IMR-90 (cell line): Measurements from ENCODE around the gene OR5C1. TPM values are rescaled to one million over a fixed set of nuclear protein-coding genes. Genes with fewer than 3 reads are reported as not detected.

ENCODE experiments used
- ATAC-seq: fragments of 200-7000 bp; cut with Tn5 transposase; 2 replicates; pipeline ENCODE4 v1.9.1; 2020; ENCODE audit warnings: low read depth, mild to moderate bottlenecking, moderate library complexity
- BruUV-seq: library from RNA; stranded (reverse); fragments of 400-500 nt; replicated peaks from 2 replicates; lab custom pipeline; 2021; lab: Mats Ljungman, UMichigan
- CTCF ChIA-PET: fragments of 300-600 bp; formaldehyde crosslinking; extraction: SDS; loops from one replicate; lab custom pipeline; 2021; ENCODE audit warnings: antibody characterized with exemption; lab: Yijun Ruan, JAX
- POLR2A ChIA-PET: fragments of 300-600 bp; sonication (Branson Sonifier 250); formaldehyde crosslinking; loops from one replicate; lab custom pipeline; 2022; ENCODE audit warnings: antibody characterized with exemption; ENCODE audit not compliant: unreplicated experiment; lab: Charles Lee
- DNase-seq: peaks from one replicate; pipeline ENCODE4 v3.0.0; 2013
- H2AFZ ChIP-seq: replicated peaks from 2 replicates; pipeline ENCODE3; 2013; ENCODE audit warnings: low read length, mild to moderate bottlenecking; ENCODE audit not compliant: poor library complexity
- H2AK5ac ChIP-seq: 2 replicates; pipeline ENCODE4 v1.6.1; 2013; ENCODE audit warnings: low read depth, low read length, inconsistent platforms
- H2AK9ac ChIP-seq: replicated peaks from 2 replicates; pipeline ENCODE3; 2013; ENCODE audit warnings: mild to moderate bottlenecking, low read depth, low read length, moderate library complexity; ENCODE audit not compliant: poor library complexity
- H2BK120ac ChIP-seq: 2 replicates; pipeline ENCODE4 v1.6.1; 2013; ENCODE audit warnings: low read depth, low read length, inconsistent platforms
- H2BK15ac ChIP-seq: 3 replicates; pipeline ENCODE4 v1.6.1; 2013; ENCODE audit warnings: low read depth, low read length, inconsistent platforms
- H2BK20ac ChIP-seq: 2 replicates; pipeline ENCODE4 v1.6.1; 2013; ENCODE audit warnings: low read depth, mild to moderate bottlenecking, inconsistent platforms, low read length, moderate library complexity
- H2BK5ac ChIP-seq: 2 replicates; pipeline ENCODE4 v1.6.1; 2013; ENCODE audit warnings: mild to moderate bottlenecking, low read depth, low read length, inconsistent platforms; ENCODE audit not compliant: poor library complexity, severe bottlenecking
- H3K14ac ChIP-seq: replicated peaks from 2 replicates; pipeline ENCODE4 v1.6.1; 2013; ENCODE audit warnings: low read depth, low read length, inconsistent platforms
- H3K18ac ChIP-seq: 2 replicates; pipeline ENCODE4 v1.6.1; 2013; ENCODE audit warnings: low read depth, low read length, control low read depth
- H3K23ac ChIP-seq: 2 replicates; pipeline ENCODE4 v1.6.1; 2013; ENCODE audit warnings: low read depth, low read length, inconsistent platforms
- H3K27ac ChIP-seq: 2 replicates; pipeline ENCODE4 v1.5.1; 2013; ENCODE audit warnings: mild to moderate bottlenecking, control low read depth, low read length; ENCODE audit not compliant: insufficient read depth
- H3K27me3 ChIP-seq: 2 replicates; pipeline ENCODE4 v1.6.1; 2013; ENCODE audit warnings: low read length; ENCODE audit not compliant: control insufficient read depth, insufficient read depth
- H3K36me3 ChIP-seq: 2 replicates; pipeline ENCODE4 v1.6.1; 2013; ENCODE audit warnings: low read length, mixed read lengths; ENCODE audit not compliant: control insufficient read depth, insufficient read depth
- H3K4ac ChIP-seq: 2 replicates; pipeline ENCODE4 v1.6.1; 2013; ENCODE audit warnings: low read depth, low read length, inconsistent platforms
- H3K4me1 ChIP-seq: 2 replicates; pipeline ENCODE4 v1.6.1; 2013; ENCODE audit warnings: low read length, mixed read lengths; ENCODE audit not compliant: control insufficient read depth, insufficient read depth
- H3K4me2 ChIP-seq: 2 replicates; pipeline ENCODE4 v1.6.1; 2013; ENCODE audit warnings: low read depth, mild to moderate bottlenecking, control low read depth, low read length, moderate library complexity
- H3K4me3 ChIP-seq: 2 replicates; pipeline ENCODE4 v1.5.1; 2013; ENCODE audit warnings: low read depth, mild to moderate bottlenecking, control low read depth, low read length, moderate library complexity; ENCODE audit not compliant: insufficient read depth
- H3K56ac ChIP-seq: 2 replicates; pipeline ENCODE4 v1.6.1; 2013; ENCODE audit warnings: low read length, inconsistent platforms; ENCODE audit not compliant: insufficient read depth; ENCODE audit errors: extremely low read depth
- H3K79me1 ChIP-seq, 2 experiments: 2 replicates each; pipeline ENCODE4 v1.6.1; 2013; ENCODE audit warnings: low read length in 2 of 2, inconsistent platforms in 1 of 2, low read depth in 1 of 2
- H3K9ac ChIP-seq: 2 replicates; pipeline ENCODE4 v1.6.1; 2013; ENCODE audit warnings: low read depth, low read length, control low read depth
- H3K9me1 ChIP-seq: 2 replicates; pipeline ENCODE4 v1.6.1; 2013; ENCODE audit warnings: low read length, inconsistent platforms; ENCODE audit not compliant: insufficient read depth
- H3K9me3 ChIP-seq: 2 replicates; pipeline ENCODE4 v1.6.1; 2013; ENCODE audit warnings: low read length; ENCODE audit not compliant: control insufficient read depth, insufficient read depth
- H4K20me1 ChIP-seq: 2 replicates; pipeline ENCODE4 v1.6.1; 2013; ENCODE audit warnings: low read length, inconsistent platforms; ENCODE audit not compliant: insufficient read depth
- H4K5ac ChIP-seq: 2 replicates; pipeline ENCODE4 v1.6.1; 2013; ENCODE audit warnings: mild to moderate bottlenecking, low read depth, low read length, control low read depth
- H4K8ac ChIP-seq, 2 experiments: 2 replicates each; pipeline ENCODE4 v1.6.1; 2013; ENCODE audit warnings: low read depth in 2 of 2, low read length in 2 of 2, control low read depth in 1 of 2, inconsistent platforms in 1 of 2
- H4K91ac ChIP-seq: 2 replicates; pipeline ENCODE4 v1.6.1; 2013; ENCODE audit warnings: low read depth, low read length, inconsistent platforms; ENCODE audit not compliant: insufficient read depth
- BHLHE40 ChIP-seq: fragments of 150-350 bp; IDR thresholded peaks from 2 replicates; pipeline ENCODE4 v1.6.1; 2016; ENCODE audit warnings: mild to moderate bottlenecking, low read depth, low read length
- CHD1 ChIP-seq: IDR thresholded peaks from 2 replicates; pipeline ENCODE4 v1.6.1; 2012; ENCODE audit warnings: low read depth, low read length, improper control_type of control experiment
- FOS ChIP-seq: fragments of 150-350 bp; IDR thresholded peaks from 2 replicates; pipeline ENCODE4 v1.6.1; 2016; ENCODE audit warnings: low read depth, low read length
- MAFK ChIP-seq: IDR thresholded peaks from 2 replicates; pipeline ENCODE4 v1.6.1; 2012; ENCODE audit warnings: low read depth, low read length, improper control_type of control experiment
- MXI1 ChIP-seq: IDR thresholded peaks from 2 replicates; pipeline ENCODE4 v1.6.1; 2012; ENCODE audit warnings: low read depth, mild to moderate bottlenecking, low read length, moderate library complexity, borderline replicate concordance
- NFE2L2 ChIP-seq: fragments of 150-350 bp; IDR thresholded peaks from 2 replicates; pipeline ENCODE4 v1.6.1; 2016; ENCODE audit warnings: low read depth, mild to moderate bottlenecking, low read length
- POLR2A ChIP-seq: IDR thresholded peaks from 2 replicates; pipeline ENCODE4 v1.6.1; 2012; ENCODE audit warnings: mild to moderate bottlenecking, low read depth, low read length
- RFX5 ChIP-seq: IDR thresholded peaks from 2 replicates; pipeline ENCODE4 v1.8.0; 2012; ENCODE audit warnings: low read depth, mild to moderate bottlenecking, low read length, moderate library complexity
- SMC3 ChIP-seq: fragments of 150-350 bp; IDR thresholded peaks from 2 replicates; pipeline ENCODE4 v1.6.1; 2016; ENCODE audit warnings: low read depth, mild to moderate bottlenecking, antibody characterized with exemption, low read length, moderate library complexity
- WGBS, 2 experiments: methylation state at CpG; one replicate each; pipeline versions ENCODE4 v1.1.5 to v1.1.7; 2013; ENCODE audit warnings: missing lambda C conversion rate in 2 of 2; ENCODE audit not compliant: insufficient read length in 1 of 2; ENCODE audit errors: extremely low coverage in 2 of 2; 5-methylcytosine and 5-hydroxymethylcytosine counted together
- dilution Hi-C: fragments of 300-500 bp; cut with HindIII; formaldehyde crosslinking; loops from one replicate; pipeline ENCODE4 v1.14.3; 2018; ENCODE audit warnings: low sequenced_read_pairs; ENCODE audit not compliant: unreplicated experiment
- in situ Hi-C: fragments of 300-500 bp; cut with MboI; formaldehyde crosslinking; loops from 3 replicates; pipeline ENCODE4 v1.14.3; 2019; ENCODE audit warnings: low sequenced_read_pairs, inconsistent platforms, mixed read lengths
- intact Hi-C: fragments of 100-400 bp; cut with micrococcal nuclease; formaldehyde crosslinking; loops from 2 replicates; pipeline ENCODE4 v1.10.0; 2022
- polyA plus RNA-seq, 3 experiments: library from polyadenylated mRNA; depleted of rRNA; stranded (reverse); fragments of >200 nt; gene quantifications; 2 replicates each; pipeline ENCODE4 v1.2.3, GENCODE V29; 2012; ENCODE audit warnings: low replicate concordance in 1 of 3
- total RNA-seq: library from RNA; depleted of rRNA; stranded (reverse); fragments of >200 nt; gene quantifications from 2 replicates; pipeline ENCODE4 v1.2.3, GENCODE V29; 2012
- TF ChIP-seq, protein P1 (sequence below): fragments of 150-350 bp; IDR thresholded peaks from 2 replicates; pipeline ENCODE4 v1.6.1; 2016; ENCODE audit warnings: low read depth, mild to moderate bottlenecking, low read length, moderate library complexity, borderline replicate concordance

Gene OR5C1
- total and polyA plus RNA-seq, 2 of the 4 experiments (the other 2 are of a cell fraction), result not detected

DNA sequence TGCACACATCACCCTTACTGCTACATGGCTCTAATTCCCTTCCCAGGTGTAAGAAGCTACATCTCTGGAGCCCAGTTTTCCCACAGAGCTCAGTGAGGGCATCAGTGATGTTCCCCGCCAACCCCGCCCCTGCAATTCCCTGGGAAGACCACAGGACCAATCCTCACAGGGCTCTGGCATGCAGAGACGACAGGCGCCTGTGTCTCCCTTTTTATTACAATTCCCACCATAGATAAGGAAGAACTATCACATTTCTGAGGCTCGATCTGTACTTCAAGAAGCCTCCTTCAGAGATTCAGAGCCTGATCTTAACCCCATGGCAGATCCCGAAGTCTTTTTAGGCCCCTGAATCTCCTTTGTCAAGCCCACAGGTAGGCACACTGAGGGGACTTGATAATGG lies 46.7 kb upstream of the OR5C1 start, which contains the start of gene OR1L6:
Gene OR1L6, plus strand, starts transcription at position 301 of the 400 bp plus-strand sequence. CDS start 7,545 bp downstream, outside the sequence.
- H3K79me1 ChIP-seq, result no peaks in the 10 kb centered on the region
- TF ChIP-seq, protein P1, sequence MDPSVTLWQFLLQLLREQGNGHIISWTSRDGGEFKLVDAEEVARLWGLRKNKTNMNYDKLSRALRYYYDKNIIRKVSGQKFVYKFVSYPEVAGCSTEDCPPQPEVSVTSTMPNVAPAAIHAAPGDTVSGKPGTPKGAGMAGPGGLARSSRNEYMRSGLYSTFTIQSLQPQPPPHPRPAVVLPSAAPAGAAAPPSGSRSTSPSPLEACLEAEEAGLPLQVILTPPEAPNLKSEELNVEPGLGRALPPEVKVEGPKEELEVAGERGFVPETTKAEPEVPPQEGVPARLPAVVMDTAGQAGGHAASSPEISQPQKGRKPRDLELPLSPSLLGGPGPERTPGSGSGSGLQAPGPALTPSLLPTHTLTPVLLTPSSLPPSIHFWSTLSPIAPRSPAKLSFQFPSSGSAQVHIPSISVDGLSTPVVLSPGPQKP, result no peak
- no peak for TF ChIP-seq SMC3
- no peak for TF ChIP-seq CHD1
- no peak for TF ChIP-seq BHLHE40
- TF ChIP-seq MXI1, result no peak
- TF ChIP-seq FOS, result no peak
- no peak for TF ChIP-seq RFX5
- no peak for TF ChIP-seq MAFK
- no peak for TF ChIP-seq POLR2A
- TF ChIP-seq NFE2L2, result no peak
- no peak within 1 kb of the TSS for H4K8ac ChIP-seq
- no peak within 1 kb of the TSS for H3K27ac ChIP-seq
- no peak within 1 kb of the TSS for H2BK20ac ChIP-seq
- no peak within 1 kb of the TSS for H3K9ac ChIP-seq
- H3K9me3 ChIP-seq, result no peaks in the 10 kb centered on the region
- ChIA-PET POLR2A (no interaction called here), CTCF (no interaction called here)
- H3K4me1 ChIP-seq, result no peaks in the 10 kb centered on the region
- no peak for DNase-seq
- H3K4ac ChIP-seq, result no peak within 1 kb of the TSS
- no peak within 1 kb of the TSS for H4K5ac ChIP-seq
- H3K36me3 ChIP-seq, result no peaks in the 10 kb centered on the region
- no TSS peak for BruUV-seq
- H3K9me1 ChIP-seq, result no peaks in the 10 kb centered on the region
- no CpG with 5 or more reads among the region's 6 CpGs for WGBS, 2 experiments
- no peak within 1 kb of the TSS for H3K18ac ChIP-seq
- no peak within 1 kb of the TSS for H2BK5ac ChIP-seq
- no peaks in the 10 kb centered on the region for H4K20me1 ChIP-seq
- H3K23ac ChIP-seq, result no peak within 1 kb of the TSS
- no peak for ATAC-seq
- no peak within 1 kb of the TSS for H3K4me3 ChIP-seq
- no peak within 1 kb of the TSS for H2BK120ac ChIP-seq
- no peak within 1 kb of the TSS for H2AK5ac ChIP-seq
- in situ Hi-C loops (no loop called here), dilution Hi-C loops (no loop called here), intact Hi-C loops (no loop called here)
- no peak within 1 kb of the TSS for H2AFZ ChIP-seq
- no peak within 1 kb of the TSS for H4K91ac ChIP-seq
- no peak within 1 kb of the TSS for H3K14ac ChIP-seq
- no peak within 1 kb of the TSS for H2AK9ac ChIP-seq
- H3K27me3 ChIP-seq, result peaks cover 12% of the 10 kb centered on the region
- H3K4me2 ChIP-seq, result no peak within 1 kb of the TSS
- no peak within 1 kb of the TSS for H3K56ac ChIP-seq
- no peak within 1 kb of the TSS for H2BK15ac ChIP-seq
